HG03521 (cell line): ENCODE measurements around the gene KIAA0232.
"Not testable (repeated sequence)": the region's sequence is repeated elsewhere in the genome, so short reads cannot be mapped to it uniquely, and the experiment has no call there.

Experiments
- ATAC-seq: cut with Tn5 transposase; IDR thresholded peaks from one replicate; pipeline ENCODE4 v1.9.1; 2021; ENCODE audit warnings: mild to moderate bottlenecking, moderate library complexity; ENCODE audit not compliant: unreplicated experiment

KIAA0232 gene

GRCh38 chr4:6754481-6755087 is 27.9 kb upstream of the KIAA0232 start:
- no peak for ATAC-seq

DNA sequence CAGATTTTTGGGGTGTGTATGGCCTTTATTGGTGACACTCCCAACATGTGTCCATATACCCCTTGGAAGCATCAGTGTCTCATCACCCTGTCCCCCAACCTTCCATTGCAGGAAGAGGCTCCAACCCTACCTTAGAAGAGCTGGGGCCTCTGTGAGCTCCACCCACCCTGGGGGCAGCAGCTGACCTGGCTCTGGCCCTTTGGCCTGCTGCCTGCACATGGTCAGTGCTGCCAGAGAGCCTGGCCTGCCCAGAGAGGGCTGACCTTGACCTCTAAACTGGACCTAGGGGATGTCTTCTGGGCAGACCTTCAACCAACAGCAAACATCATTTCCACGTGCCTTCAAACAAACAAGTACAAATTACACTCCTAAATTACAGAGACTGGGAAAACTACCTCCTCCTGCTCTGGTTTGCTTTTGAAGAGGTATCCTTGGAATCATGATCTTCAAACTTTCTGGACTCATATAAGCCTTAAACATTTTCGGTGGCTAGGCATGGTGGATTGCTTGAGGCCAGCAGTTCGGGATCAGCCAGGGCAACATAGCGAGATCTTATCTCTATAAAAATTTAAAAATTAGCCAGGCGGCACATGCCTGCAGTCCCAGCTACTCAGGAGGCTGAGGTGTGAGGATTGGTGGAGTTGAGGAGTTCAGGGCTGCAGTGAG is 27.3 kb upstream of the KIAA0232 start:
- ATAC-seq, result no peak

GRCh38 chr4:6756345-6756744 is 26.2 kb upstream of the KIAA0232 start:
- ATAC-seq, result not testable (repeated sequence)

DNA sequence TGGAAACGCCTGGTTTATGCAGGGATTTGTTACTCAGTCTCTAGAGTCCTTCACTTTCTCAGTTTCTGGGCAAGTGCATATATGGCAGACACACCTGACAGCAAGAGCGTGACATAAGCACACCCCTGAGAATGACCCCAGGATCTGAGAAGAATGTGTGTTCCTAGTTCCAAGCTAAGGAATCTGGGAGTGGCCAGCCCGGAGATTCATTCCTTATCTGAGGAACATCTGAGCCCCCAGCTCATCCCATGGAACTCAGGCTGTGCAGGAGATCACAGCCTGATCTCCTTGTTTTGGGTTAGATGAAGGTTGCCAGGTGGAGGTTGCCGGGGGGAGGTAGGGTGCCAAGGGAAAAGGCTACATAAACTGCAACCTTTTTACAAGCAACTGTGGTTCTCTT is 23.8 kb upstream of the KIAA0232 start:
- no peak for ATAC-seq

GRCh38 chr4:6760865-6761264 is 21.7 kb upstream of the KIAA0232 start:
- ATAC-seq, result no peak

DNA sequence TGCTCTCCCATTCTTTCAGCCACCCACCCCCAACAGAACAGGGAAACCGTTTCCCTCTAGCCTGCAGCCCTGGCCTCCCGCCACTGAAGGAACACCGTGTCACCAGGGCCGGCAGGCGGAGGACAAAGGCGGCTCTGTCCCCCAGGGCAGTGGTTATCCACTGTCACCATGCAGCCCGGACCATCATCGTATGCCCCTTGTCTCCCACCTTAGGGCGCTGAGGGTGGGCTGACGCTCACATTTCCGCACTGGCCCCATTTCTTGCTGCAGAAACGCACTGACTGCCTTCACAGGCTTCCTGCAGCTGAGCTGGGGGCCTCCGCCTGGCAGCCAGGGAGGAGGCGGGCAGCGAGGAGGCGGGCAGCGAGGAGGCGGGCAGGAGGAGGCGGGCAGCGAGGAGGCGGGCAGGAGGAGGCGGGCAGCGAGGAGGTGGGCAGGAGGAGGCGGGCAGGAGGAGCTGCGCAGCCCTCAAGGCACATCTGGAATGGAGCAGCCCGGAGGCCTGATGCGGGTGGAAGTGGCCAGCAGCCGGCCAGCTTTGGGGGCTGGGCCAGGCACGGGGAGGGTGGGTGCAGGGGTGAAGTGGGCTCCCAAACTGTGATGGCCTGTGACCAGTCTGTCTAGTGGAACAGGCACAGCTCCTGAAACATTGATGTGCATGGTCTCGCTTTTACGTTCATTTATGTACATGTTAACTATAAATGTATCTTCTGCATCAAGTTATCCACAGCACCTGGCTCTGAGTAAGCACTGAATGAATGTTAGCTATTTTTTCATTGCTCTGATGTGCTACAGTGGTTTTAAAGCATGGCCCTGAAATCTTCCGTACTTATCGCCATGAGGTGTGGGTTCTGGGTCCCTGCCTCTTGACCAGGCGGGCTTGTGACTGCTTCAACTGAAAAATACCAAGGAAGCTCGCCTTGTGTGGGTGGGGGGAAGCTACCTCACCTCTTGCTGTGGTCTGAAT is 20.6 kb upstream of the KIAA0232 start:
- ATAC-seq, result no peak

GRCh38 chr4:6763330-6763851 is 19.1 kb upstream of the KIAA0232 start:
- no peak for ATAC-seq

DNA sequence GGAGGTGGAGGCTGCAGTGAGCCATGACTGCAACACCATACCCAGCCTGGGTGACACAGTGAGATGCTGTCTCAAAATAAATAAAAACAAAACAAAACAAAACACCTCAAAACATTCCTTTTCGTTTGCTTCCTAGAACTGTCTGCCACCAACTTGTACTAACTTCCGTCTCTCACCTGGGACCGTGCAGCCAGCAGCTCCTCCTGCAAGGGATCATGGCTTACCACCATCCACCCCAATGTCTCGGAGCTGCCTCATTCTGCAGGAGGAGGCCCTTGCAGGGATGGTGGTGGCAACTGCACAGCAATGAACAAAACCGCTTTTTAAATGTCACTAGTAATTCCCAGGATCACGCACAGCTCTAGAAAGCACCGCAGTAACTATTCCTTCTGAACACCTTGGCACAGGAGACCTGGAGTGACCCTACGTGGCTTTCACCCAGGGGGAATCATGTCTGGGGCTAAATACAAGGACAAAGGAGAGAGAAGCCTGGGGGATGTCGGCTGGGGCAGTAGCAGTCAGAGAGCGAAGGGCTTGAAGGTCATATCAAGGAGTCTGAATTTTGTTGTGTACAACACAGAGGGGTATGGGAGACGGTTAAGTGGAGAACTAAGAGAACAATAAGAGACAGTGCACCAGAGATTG is 17.4 kb upstream of the KIAA0232 start:
- no peak for ATAC-seq

GRCh38 chr4:6765703-6766102 is 16.8 kb upstream of the KIAA0232 start:
- ATAC-seq, result no peak

DNA sequence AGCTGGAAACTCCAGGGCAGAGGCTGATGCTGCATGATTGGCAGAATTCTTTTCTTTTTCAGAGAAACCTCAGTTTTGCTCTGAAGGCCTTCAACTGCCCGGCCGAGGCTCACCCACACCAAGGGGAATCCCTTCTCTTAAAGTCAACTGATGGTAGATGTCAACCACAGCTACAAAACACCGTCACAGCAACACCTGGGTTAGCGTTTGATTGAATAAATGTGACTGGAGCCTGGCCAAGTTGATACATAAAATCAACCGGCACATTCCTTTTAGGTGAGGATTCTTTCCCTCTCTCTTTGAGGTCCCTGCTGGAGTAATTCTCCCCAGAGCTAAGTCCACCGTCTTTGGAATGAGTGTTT is 15.2 kb upstream of the KIAA0232 start:
- ATAC-seq, result no peak

GRCh38 chr4:6767748-6768538 is 14.6 kb upstream of the KIAA0232 start:
- ATAC-seq, result no peak

- no peak for ATAC-seq
These were observed 14.0 kb upstream of the KIAA0232 start for GRCh38 chr4:6768539-6768905.

GRCh38 chr4:6769233-6769988 is 13.1 kb upstream of the KIAA0232 start:
- no peak for ATAC-seq

- no peak for ATAC-seq
These were observed 12.5 kb upstream of the KIAA0232 start for GRCh38 chr4:6769989-6770420.

DNA sequence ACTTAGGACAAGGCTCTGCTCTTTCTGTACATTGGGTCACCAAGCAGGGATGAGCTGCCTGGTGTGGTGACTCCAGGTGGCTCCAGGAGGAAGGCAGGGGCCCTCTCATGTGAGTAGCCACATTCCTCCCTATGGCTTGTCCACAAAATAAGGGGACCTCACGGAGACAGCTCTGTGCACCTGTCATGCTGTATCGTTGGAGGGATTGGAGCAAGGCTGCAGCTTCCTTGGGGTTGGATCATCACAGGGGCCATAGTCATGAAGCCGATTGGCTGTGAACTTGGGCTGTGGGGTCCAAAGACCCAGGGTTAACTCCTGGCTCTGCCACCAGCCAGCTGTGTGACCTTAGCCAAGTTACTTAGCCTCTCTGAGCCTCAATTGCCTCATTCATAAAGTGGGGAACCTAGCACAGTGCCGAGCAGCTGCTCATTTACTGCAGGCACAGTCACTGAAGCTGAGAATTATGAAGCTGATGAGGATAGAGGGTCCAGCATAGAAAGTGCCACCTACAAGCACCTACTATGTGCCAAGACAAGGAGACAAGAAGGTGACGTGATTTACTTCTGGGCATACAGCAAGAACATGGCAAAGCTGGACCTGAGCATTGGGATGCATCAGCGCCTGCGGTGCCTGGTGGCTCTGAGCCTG is 11.8 kb upstream of the KIAA0232 start:
- ATAC-seq, result no peak

GRCh38 chr4:6771229-6771671 is 11.3 kb upstream of the KIAA0232 start:
- no peak for ATAC-seq

DNA sequence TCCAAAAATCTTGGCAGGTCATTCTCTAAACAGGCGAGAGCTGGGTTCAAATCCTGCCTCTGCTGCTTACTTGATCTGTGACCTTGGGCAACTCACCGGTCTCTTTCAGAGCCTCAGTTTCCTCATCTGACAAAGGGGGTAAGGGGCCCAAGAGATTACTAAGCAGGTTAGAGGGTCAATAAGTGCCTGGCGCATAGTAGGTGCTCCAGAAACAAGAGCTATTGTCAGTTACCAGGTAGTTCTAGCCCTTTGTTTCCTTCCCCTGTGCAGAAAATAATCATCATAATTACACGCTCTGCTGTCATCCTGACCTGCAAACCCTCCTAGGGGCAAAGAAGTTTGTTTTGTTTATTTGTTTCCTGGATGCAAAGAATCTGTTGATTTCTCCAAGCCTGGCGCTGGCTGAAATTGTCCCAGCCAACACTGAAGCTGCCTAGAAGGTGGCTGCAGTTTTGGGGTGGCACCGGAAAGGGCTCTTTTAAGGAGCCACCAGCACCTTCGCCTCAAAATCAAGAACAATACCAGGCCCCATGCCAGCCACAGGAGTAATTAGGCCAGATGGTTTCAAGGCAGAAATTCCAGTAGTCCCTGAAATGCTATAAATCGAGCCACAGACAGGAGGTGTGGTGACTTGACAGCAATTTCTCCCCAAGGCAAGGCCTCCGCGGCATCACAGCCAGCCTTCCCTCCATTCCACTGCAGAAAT is 10.2 kb upstream of the KIAA0232 start:
- no peak for ATAC-seq

DNA sequence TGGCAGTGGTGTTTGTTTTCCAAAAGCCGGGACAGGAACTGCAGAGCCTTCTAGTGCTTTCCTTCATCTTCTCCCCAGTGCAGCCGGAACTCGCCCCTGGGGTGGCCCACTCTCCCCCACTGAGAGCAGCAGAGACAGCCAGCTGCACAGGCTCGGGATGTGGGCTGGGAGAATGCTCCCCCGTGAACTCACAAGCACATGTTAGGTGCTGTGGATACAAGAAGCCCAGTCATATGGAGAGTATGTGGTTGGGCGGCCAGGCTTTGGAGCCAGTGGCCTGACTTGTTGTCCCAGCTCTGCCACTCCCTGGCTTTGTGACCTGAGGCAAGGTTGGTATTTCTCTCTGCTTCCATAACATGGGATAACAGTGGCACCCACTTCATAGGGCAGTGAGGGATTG is 9.4 kb upstream of the KIAA0232 start:
- ATAC-seq, result no peak
